ENCODE data around the gene WWOX.

DNA sequence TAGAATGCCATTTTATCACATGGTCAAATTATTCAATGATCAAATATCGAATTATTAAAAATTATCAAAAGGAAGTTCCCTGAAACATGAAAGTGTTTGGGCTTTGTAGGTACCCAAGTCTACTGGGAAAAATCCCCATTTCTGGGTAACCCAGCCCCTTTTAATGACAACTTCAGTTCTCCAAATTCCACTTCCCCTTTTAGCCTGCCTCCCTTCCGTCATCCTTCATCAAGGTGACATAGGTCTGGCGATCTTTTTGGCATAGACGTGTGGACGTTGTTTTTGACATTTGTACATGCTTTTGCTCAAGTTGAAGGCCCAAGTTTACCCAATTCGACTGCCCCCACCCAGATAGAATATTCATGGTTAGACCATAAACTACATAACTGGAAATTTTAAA is 840.1 kb downstream of the WWOX start:
- TF ChIP-seq, protein P1, sequence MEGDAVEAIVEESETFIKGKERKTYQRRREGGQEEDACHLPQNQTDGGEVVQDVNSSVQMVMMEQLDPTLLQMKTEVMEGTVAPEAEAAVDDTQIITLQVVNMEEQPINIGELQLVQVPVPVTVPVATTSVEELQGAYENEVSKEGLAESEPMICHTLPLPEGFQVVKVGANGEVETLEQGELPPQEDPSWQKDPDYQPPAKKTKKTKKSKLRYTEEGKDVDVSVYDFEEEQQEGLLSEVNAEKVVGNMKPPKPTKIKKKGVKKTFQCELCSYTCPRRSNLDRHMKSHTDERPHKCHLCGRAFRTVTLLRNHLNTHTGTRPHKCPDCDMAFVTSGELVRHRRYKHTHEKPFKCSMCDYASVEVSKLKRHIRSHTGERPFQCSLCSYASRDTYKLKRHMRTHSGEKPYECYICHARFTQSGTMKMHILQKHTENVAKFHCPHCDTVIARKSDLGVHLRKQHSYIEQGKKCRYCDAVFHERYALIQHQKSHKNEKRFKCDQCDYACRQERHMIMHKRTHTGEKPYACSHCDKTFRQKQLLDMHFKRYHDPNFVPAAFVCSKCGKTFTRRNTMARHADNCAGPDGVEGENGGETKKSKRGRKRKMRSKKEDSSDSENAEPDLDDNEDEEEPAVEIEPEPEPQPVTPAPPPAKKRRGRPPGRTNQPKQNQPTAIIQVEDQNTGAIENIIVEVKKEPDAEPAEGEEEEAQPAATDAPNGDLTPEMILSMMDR (IDR thresholded peaks at IDR 0.05): no peak
- no peak for TF ChIP-seq EZH2 (IDR thresholded peaks at IDR 0.05; ENCODE audit: borderline replicate concordance, insufficient read depth, low read depth, low read length, poor library complexity, severe bottlenecking)
